Measurements from ENCODE around the gene PSMD8.
A peak's percentile ranks its signal among the peaks of the same experiment; 100 is the strongest.

The PSMD8 gene

GRCh38 chr19:38385057-38385803 is 10.9 kb downstream of the PSMD8 start:
- POLR2A ChIA-PET: interaction anchor here (1.4 to 1.7 kb wide), 2 partner anchors 9 to 11 kb away, joined by 6 to 9 read pairs; partner anchors contain the start of gene PSMD8
- no peak for TF ChIP-seq CTCF (IDR thresholded peaks at IDR 0.05; ENCODE audit: control extremely low read depth, extremely low read depth, low read depth, missing control alignments)
- no peak for DNase-seq (ENCODE audit: extremely low spot score)
- CTCF ChIA-PET: interaction anchor here (1.4 to 2.6 kb wide), 3 partner anchors 10 to 17 kb away, joined by 3 to 8 read pairs (median 6); partner anchors contain the start of genes FAM98C and PSMD8

- ChIA-PET POLR2A (interaction anchor here (1.4 to 1.7 kb wide), 2 partner anchors 10 to 12 kb away, joined by 6 to 9 read pairs; partner anchors contain the start of gene PSMD8), CTCF (interaction anchor here (1.4 to 2.6 kb wide), 3 partner anchors 10 to 17 kb away, joined by 3 to 8 read pairs (median 6); partner anchors contain the start of genes FAM98C and PSMD8)
- no peak for DNase-seq (ENCODE audit: extremely low spot score)
- no peak for TF ChIP-seq CTCF (IDR thresholded peaks at IDR 0.05; ENCODE audit: control extremely low read depth, extremely low read depth, low read depth, missing control alignments)
Measured at GRCh38 chr19:38385804-38386257, 11.5 kb downstream of the PSMD8 start.

GRCh38 chr19:38386300-38386970 is 12.1 kb downstream of the PSMD8 start:
- ChIA-PET CTCF (interaction anchor here (2.6 to 4.0 kb wide), 2 partner anchors 12 to 16 kb away, joined by 8 to 43 read pairs; partner anchors contain the start of genes FAM98C and PSMD8), POLR2A (interaction anchor here (1.4 to 2.3 kb wide), 2 partner anchors 11 kb away, joined by 9 to 40 read pairs; partner anchors contain the start of gene PSMD8)
- DNase-seq (ENCODE audit: extremely low spot score): no peak
- TF ChIP-seq CTCF (IDR thresholded peaks at IDR 0.05; ENCODE audit: control extremely low read depth, extremely low read depth, low read depth, missing control alignments): no peak

GRCh38 chr19:38386971-38387549 is 12.7 kb downstream of the PSMD8 start:
- DNase-seq (ENCODE audit: extremely low spot score): no peak
- ChIA-PET CTCF (interaction anchor here (0.7 to 4.0 kb wide), 6 partner anchors 10 to 159 kb away, joined by 3 to 43 read pairs (median 4); partner anchors contain the start of genes CATSPERG, FAM98C and PSMD8), POLR2A (interaction anchor here (1.7 to 2.3 kb wide), 2 partner anchors 12 to 16 kb away, joined by 11 to 40 read pairs; partner anchors contain the start of genes FAM98C and PSMD8)
- TF ChIP-seq CTCF (IDR thresholded peaks at IDR 0.05; ENCODE audit: control extremely low read depth, extremely low read depth, low read depth, missing control alignments): no peak

GRCh38 chr19:38387550-38388348 is 13.4 kb downstream of the PSMD8 start, which contains the start of gene GGN:
TSS of gene GGN (minus strand) at chr19:38388034. CDS start at chr19:38387261, 773 bp downstream.
- ChIA-PET POLR2A (interaction anchor here (0.6 to 2.3 kb wide), 4 partner anchors 13 to 461 kb away, joined by 3 to 40 read pairs (median 7); partner anchors contain the start of genes FAM98C and PSMD8), CTCF (interaction anchor here (0.7 to 4.0 kb wide), 6 partner anchors 9 to 158 kb away, joined by 3 to 43 read pairs (median 4); partner anchors contain the start of genes CATSPERG, FAM98C and PSMD8)
- TF ChIP-seq CTCF (IDR thresholded peaks at IDR 0.05; ENCODE audit: control extremely low read depth, extremely low read depth, low read depth, missing control alignments): no peak
- DNase-seq (ENCODE audit: extremely low spot score): peak; percentile 87
